GM12878 (cell line): Measurements from ENCODE around the gene GALNT3. TPM values are rescaled to one million over a fixed set of nuclear protein-coding genes. Genes with fewer than 3 reads are reported as not detected.

Experiments
- ATAC-seq: fragments of 200-7000 bp; cut with Tn5 transposase; 3 replicates; pipeline ENCODE4 v1.9.1; 2020; ENCODE audit warnings: mild to moderate bottlenecking, moderate library complexity
- BruUV-seq: library from RNA; stranded (reverse); fragments of 400-500 nt; replicated peaks from 2 replicates; lab custom pipeline; 2021; lab: Mats Ljungman, UMichigan
- CTCF ChIA-PET: fragments of 300-600 bp; sonication (Branson Sonifier 250); formaldehyde crosslinking; extraction: SDS; loops from one replicate; lab custom pipeline; 2021; ENCODE audit warnings: inconsistent platforms; lab: Yijun Ruan, JAX
- POLR2A ChIA-PET: fragments of 350-600 bp; formaldehyde crosslinking; extraction: SDS; loops from one replicate; lab custom pipeline; 2021; ENCODE audit warnings: inconsistent platforms; lab: Charles Lee
- RAD21 ChIA-PET: fragments of 300-600 bp; sonication (Branson Sonifier 250); formaldehyde crosslinking; loops from one replicate; lab custom pipeline; 2023; ENCODE audit warnings: antibody characterized with exemption; ENCODE audit not compliant: unreplicated experiment; lab: Charles Lee
- SMC1A ChIA-PET: fragments of 300-600 bp; sonication (Branson Sonifier 250); formaldehyde crosslinking; loops from one replicate; lab custom pipeline; 2023; ENCODE audit not compliant: unreplicated experiment, uncharacterized antibody; lab: Charles Lee
- DNase-seq: peaks from one replicate; pipeline ENCODE4 v3.0.0-alpha.2; 2011; ENCODE audit warnings: low read depth, low spot score
- FAIRE-seq: peaks from 3 replicates; lab custom pipeline; 2011; peaks lifted over from hg19 to GRCh38; lab: Jason Lieb, UNC
- H2AFZ ChIP-seq: 2 replicates; pipeline ENCODE4 v1.6.0; 2011; ENCODE audit warnings: low read depth, low read length, control low read depth; ENCODE audit not compliant: control insufficient read depth
- H3K27ac ChIP-seq: 2 replicates; pipeline ENCODE4 v1.5.1; 2011; ENCODE audit warnings: control low read depth; ENCODE audit not compliant: control insufficient read depth, insufficient read depth
- H3K27me3 ChIP-seq, 2 experiments: replicated peaks in 1 of 2; 2 replicates each; pipeline versions ENCODE4 v1.6.0 to v1.6.1; 2011; ENCODE audit warnings: low read length in 1 of 2; ENCODE audit not compliant: control insufficient read depth in 2 of 2, insufficient read depth in 2 of 2
- H3K36me3 ChIP-seq, 2 experiments: 2 replicates each; pipeline ENCODE4 v1.5.1; 2011; ENCODE audit warnings: low read length in 1 of 2; ENCODE audit not compliant: control insufficient read depth in 2 of 2, insufficient read depth in 2 of 2
- H3K4me1 ChIP-seq: 2 replicates; pipeline ENCODE4 v1.6.1; 2011; ENCODE audit warnings: mild to moderate bottlenecking, low read length, moderate library complexity, mixed read lengths; ENCODE audit not compliant: control insufficient read depth, insufficient read depth
- H3K4me2 ChIP-seq: 2 replicates; pipeline ENCODE4 v1.6.0; 2011; ENCODE audit warnings: control low read depth; ENCODE audit not compliant: control insufficient read depth, insufficient read depth
- H3K4me3 ChIP-seq: fragments of 200-600 bp; sonication (generic); 2 replicates; pipeline ENCODE4 v1.5.1; 2016
- H3K79me2 ChIP-seq: 2 replicates; pipeline ENCODE4 v1.6.0; 2011; ENCODE audit warnings: low read length; ENCODE audit not compliant: control insufficient read depth, insufficient read depth
- H3K9ac ChIP-seq: 2 replicates; pipeline ENCODE4 v1.8.0; 2011; ENCODE audit warnings: low read length, control low read depth, mixed read lengths; ENCODE audit not compliant: control insufficient read depth, insufficient read depth
- H3K9me3 ChIP-seq: replicated peaks from 3 replicates; pipeline ENCODE4 v1.5.1; 2011; ENCODE audit warnings: mild to moderate bottlenecking, low read length; ENCODE audit not compliant: control insufficient read depth, insufficient read depth
- H4K20me1 ChIP-seq: 2 replicates; pipeline ENCODE4 v1.6.0; 2011; ENCODE audit not compliant: control insufficient read depth, insufficient read depth
- CBX5 ChIP-seq: sonication (generic); IDR thresholded peaks from 2 replicates; pipeline ENCODE4 v1.6.1; 2016; ENCODE audit warnings: low read depth, moderate library complexity, mild to moderate bottlenecking, inconsistent platforms
- IRF4 ChIP-seq: IDR thresholded peaks from 2 replicates; pipeline ENCODE4 v1.6.1; 2011; ENCODE audit warnings: low read depth, low read length
- JUND ChIP-seq: IDR thresholded peaks from 2 replicates; pipeline ENCODE4 v1.6.1; 2012; ENCODE audit warnings: low read depth, mild to moderate bottlenecking, low read length, improper control_type of control experiment, moderate library complexity
- MXI1 ChIP-seq: fragments of 150-350 bp; IDR thresholded peaks from 2 replicates; pipeline ENCODE4 v1.6.1; 2011; ENCODE audit warnings: low read depth, mild to moderate bottlenecking, inconsistent platforms, low read length, improper control_type of control experiment
- SIX5 ChIP-seq: IDR thresholded peaks from 2 replicates; pipeline ENCODE4 v1.6.1; 2011; ENCODE audit warnings: mild to moderate bottlenecking, low read depth, low read length, moderate library complexity; ENCODE audit not compliant: severe bottlenecking
- SREBF1 ChIP-seq: IDR thresholded peaks from 2 replicates; pipeline ENCODE4 v1.6.1; 2012; ENCODE audit warnings: mild to moderate bottlenecking, low read length
- SUZ12 ChIP-seq: fragments of 200-600 bp; sonication (generic); IDR thresholded peaks from one replicate; pipeline ENCODE4 v1.6.1; 2018; ENCODE audit warnings: antibody characterized with exemption, mild to moderate bottlenecking; ENCODE audit not compliant: unreplicated experiment
- TARDBP ChIP-seq: IDR thresholded peaks from 2 replicates; pipeline ENCODE4 v1.6.1; 2016; ENCODE audit warnings: borderline replicate concordance
- TCF7 ChIP-seq: IDR thresholded peaks from 2 replicates; pipeline ENCODE4 v1.6.1; 2014; ENCODE audit warnings: antibody characterized with exemption, borderline replicate concordance
- YY1 ChIP-seq: IDR thresholded peaks from 2 replicates; pipeline ENCODE4 v1.6.1; 2011; ENCODE audit warnings: low read depth, mild to moderate bottlenecking, low read length
- ZBED1 ChIP-seq: IDR thresholded peaks from 2 replicates; pipeline ENCODE4 v1.6.1; 2016; ENCODE audit warnings: borderline replicate concordance
- ZNF207 ChIP-seq: fragments of 450-650 bp; IDR thresholded peaks from 2 replicates; pipeline ENCODE4 v1.6.1; 2014; ENCODE audit warnings: antibody characterized with exemption, mild to moderate bottlenecking, borderline replicate concordance
- ZSCAN29 ChIP-seq: fragments of 450-650 bp; IDR thresholded peaks from 2 replicates; pipeline ENCODE4 v1.6.1; 2017; ENCODE audit warnings: mild to moderate bottlenecking, moderate library complexity
- WGBS: methylation state at CpG from one replicate; pipeline ENCODE4 v1.1.6; 2016; ENCODE audit warnings: low lambda C conversion rate; ENCODE audit not compliant: insufficient replicate concordance, insufficient coverage; ENCODE audit errors: missing lambda C conversion rate; 5-methylcytosine and 5-hydroxymethylcytosine counted together
- in situ Hi-C: fragments of 300-500 bp; cut with MboI; formaldehyde crosslinking; loops from 9 replicates; pipeline ENCODE4 v1.14.3; 2018; ENCODE audit warnings: mixed read lengths
- intact Hi-C: fragments of 100-400 bp; cut with micrococcal nuclease; formaldehyde crosslinking; loops from one replicate; pipeline ENCODE4 v1.14.2; 2022; ENCODE audit not compliant: unreplicated experiment
- polyA plus RNA-seq, 11 experiments: library from polyadenylated mRNA; depleted of rRNA in 4 of 11; unstranded in 6 of 11; stranded (reverse) in 5 of 11; fragments of >200 nt; fragmentation: Nextera tagmentation in 4 of 11; fragmentation: Illumina TruSeq in 1 of 11; extraction: Ambion mirVana in 4 of 11; extraction: Trizol in 1 of 11; gene quantifications; 1 replicate in 1 of 11; 2 replicates in 10 of 11; pipeline versions ENCODE4 v1.2.1 to v1.2.3, GENCODE V29; 2011 to 2016; ENCODE audit warnings: inconsistent platforms in 2 of 11, missing spikeins in 2 of 11, low read depth in 1 of 11
- total RNA-seq, 4 experiments: library from RNA; depleted of rRNA in 3 of 4; stranded (reverse); fragments of >200 nt in 3 of 4; fragmentation: Illumina TruSeq in 1 of 4; extraction: Trizol in 1 of 4; gene quantifications; 2 replicates each; pipeline versions ENCODE4 v1.2.1 to v1.2.3, GENCODE V29; 2013 to 2021
- TF ChIP-seq, protein P1 (sequence below): fragments of 450-650 bp; IDR thresholded peaks from 2 replicates; pipeline ENCODE4 v1.6.1; 2017; ENCODE audit warnings: mild to moderate bottlenecking
- TF ChIP-seq, protein P2 (sequence below): fragments of 450-650 bp; IDR thresholded peaks from 2 replicates; pipeline ENCODE4 v1.6.1; 2018; ENCODE audit warnings: mild to moderate bottlenecking, low read depth, moderate library complexity; ENCODE audit not compliant: partially characterized antibody

Gene GALNT3
- total and polyA plus RNA-seq, 10 of the 15 experiments (the other 5 are each of a cell fraction or from before 2014, with no cell fraction given) = 0.53 to 3.7 (median 1.1) TPM

DNA sequence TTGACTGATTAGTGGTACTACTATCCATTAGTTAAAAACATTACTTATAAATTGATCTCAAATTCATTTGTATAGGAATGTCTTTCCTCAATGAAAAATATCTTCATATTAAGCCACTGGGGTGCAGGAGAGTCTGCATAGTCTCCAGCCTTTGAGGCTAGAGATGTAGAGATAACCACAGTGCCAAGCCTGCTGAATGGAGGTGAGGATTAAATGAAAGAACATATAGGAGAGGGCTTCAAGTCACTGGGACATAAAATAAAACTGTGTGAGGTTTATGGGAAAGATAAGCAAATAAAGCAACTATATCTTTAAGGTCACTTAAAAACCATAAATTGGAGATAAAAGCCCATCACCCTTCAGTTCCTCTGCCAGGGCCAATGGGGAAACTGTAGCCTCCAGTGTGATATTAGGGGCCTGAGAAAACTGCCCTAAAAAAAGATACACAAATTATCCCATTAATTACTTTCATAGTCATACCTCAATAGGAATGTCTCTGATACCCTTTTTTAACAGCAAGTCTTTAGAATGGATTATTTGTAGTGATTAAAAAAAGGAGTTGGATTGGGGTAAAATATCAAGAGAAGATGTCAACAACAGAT, 27.6 kb downstream of the GALNT3 start:
- CTCF ChIA-PET = no interaction called here
- H3K27me3 ChIP-seq = no peaks in the 10 kb centered on the region
- H3K4me3 ChIP-seq = no peak overlapping the region
- H3K9me3 ChIP-seq = no peaks in the 10 kb centered on the region
- TF ChIP-seq IRF4 = no peak
- intact Hi-C loops = no loop called here
- POLR2A ChIA-PET = no interaction called here
- H3K9ac ChIP-seq = no peak overlapping the region
- H3K36me3 ChIP-seq = no peaks in the 10 kb centered on the region
- RAD21 ChIA-PET = no interaction called here
- H3K4me1 ChIP-seq = no peaks in the 10 kb centered on the region
- H4K20me1 ChIP-seq = no peaks in the 10 kb centered on the region
- FAIRE-seq = no peak
- no TSS peak for BruUV-seq
- no peak for ATAC-seq
- H2AFZ ChIP-seq = no peak overlapping the region
- SMC1A ChIA-PET = no interaction called here
- H3K79me2 ChIP-seq = no peaks in the 10 kb centered on the region
- H3K4me2 ChIP-seq = no peak overlapping the region
- no peak overlapping the region for H3K27ac ChIP-seq
- in situ Hi-C loops = no loop called here
- DNase-seq = no peak

DNA sequence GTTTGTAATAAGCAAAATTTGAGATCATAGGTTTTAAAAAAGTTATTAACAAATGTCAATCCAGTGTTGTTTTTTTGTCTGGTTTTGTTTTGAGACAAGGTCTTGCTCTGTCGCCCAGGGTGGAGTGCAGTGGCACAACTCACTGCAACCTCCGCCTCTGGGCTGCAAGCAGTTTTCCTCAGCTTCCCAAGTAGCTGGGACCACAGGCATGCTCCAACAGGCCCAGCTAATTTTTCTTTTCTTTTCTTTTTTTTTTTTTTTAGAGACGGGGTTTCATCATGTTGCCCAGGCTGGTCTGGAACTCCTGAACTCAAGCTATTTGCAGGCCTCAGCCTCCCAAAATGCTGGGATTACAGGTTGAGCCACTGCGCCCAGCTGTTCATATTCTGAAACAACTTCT, 31.3 kb downstream of the GALNT3 start:
- H3K27ac ChIP-seq = no peak overlapping the region
- FAIRE-seq (no peak), ATAC-seq (no peak), DNase-seq (no peak)
- H3K9me3 ChIP-seq = no peaks in the 10 kb centered on the region
- RAD21 ChIA-PET = interaction anchor here (1.5 kb wide), 1 partner anchor 16 kb away, joined by 4 read pairs; no protein-coding TSS in a partner anchor
- H4K20me1 ChIP-seq = no peaks in the 10 kb centered on the region
- H2AFZ ChIP-seq = no peak overlapping the region
- H3K4me2 ChIP-seq = no peak overlapping the region
- H3K4me1 ChIP-seq = no peaks in the 10 kb centered on the region
- no peak overlapping the region for H3K4me3 ChIP-seq
- no peaks in the 10 kb centered on the region for H3K27me3 ChIP-seq
- H3K9ac ChIP-seq = no peak overlapping the region
- H3K79me2 ChIP-seq = no peaks in the 10 kb centered on the region
- BruUV-seq = no TSS peak
- 55% methylated on average over 3 of the region's 4 CpGs for WGBS
- CTCF ChIA-PET = interaction anchor here (0.6 to 4.0 kb wide), 2 partner anchors 10 to 216 kb away, joined by 4 to 12 read pairs; no protein-coding TSS in a partner anchor
- in situ Hi-C loops (no loop called here), intact Hi-C loops (no loop called here)
- POLR2A ChIA-PET = no interaction called here
- SMC1A ChIA-PET = interaction anchor here (1.0 kb wide), 2 partner anchors 21 to 330 kb away, joined by 3 read pairs; no protein-coding TSS in a partner anchor
- no peaks in the 10 kb centered on the region for H3K36me3 ChIP-seq
- TF ChIP-seq IRF4 = no peak
- TF ChIP-seq ZNF207 = no peak
- TF ChIP-seq ZBED1 = no peak
- TF ChIP-seq SREBF1 = no peak
- no peak for TF ChIP-seq TCF7
- no peak for TF ChIP-seq MXI1
- no peak for TF ChIP-seq YY1
- TF ChIP-seq, protein P1, sequence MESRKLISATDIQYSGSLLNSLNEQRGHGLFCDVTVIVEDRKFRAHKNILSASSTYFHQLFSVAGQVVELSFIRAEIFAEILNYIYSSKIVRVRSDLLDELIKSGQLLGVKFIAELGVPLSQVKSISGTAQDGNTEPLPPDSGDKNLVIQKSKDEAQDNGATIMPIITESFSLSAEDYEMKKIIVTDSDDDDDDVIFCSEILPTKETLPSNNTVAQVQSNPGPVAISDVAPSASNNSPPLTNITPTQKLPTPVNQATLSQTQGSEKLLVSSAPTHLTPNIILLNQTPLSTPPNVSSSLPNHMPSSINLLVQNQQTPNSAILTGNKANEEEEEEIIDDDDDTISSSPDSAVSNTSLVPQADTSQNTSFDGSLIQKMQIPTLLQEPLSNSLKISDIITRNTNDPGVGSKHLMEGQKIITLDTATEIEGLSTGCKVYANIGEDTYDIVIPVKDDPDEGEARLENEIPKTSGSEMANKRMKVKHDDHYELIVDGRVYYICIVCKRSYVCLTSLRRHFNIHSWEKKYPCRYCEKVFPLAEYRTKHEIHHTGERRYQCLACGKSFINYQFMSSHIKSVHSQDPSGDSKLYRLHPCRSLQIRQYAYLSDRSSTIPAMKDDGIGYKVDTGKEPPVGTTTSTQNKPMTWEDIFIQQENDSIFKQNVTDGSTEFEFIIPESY = no peak
- TF ChIP-seq JUND = no peak
- no peak for TF ChIP-seq SUZ12
- TF ChIP-seq CBX5 = no peak
- no peak for TF ChIP-seq SIX5
- no peak for TF ChIP-seq ZSCAN29
- no peak for TF ChIP-seq TARDBP
- TF ChIP-seq, protein P2, sequence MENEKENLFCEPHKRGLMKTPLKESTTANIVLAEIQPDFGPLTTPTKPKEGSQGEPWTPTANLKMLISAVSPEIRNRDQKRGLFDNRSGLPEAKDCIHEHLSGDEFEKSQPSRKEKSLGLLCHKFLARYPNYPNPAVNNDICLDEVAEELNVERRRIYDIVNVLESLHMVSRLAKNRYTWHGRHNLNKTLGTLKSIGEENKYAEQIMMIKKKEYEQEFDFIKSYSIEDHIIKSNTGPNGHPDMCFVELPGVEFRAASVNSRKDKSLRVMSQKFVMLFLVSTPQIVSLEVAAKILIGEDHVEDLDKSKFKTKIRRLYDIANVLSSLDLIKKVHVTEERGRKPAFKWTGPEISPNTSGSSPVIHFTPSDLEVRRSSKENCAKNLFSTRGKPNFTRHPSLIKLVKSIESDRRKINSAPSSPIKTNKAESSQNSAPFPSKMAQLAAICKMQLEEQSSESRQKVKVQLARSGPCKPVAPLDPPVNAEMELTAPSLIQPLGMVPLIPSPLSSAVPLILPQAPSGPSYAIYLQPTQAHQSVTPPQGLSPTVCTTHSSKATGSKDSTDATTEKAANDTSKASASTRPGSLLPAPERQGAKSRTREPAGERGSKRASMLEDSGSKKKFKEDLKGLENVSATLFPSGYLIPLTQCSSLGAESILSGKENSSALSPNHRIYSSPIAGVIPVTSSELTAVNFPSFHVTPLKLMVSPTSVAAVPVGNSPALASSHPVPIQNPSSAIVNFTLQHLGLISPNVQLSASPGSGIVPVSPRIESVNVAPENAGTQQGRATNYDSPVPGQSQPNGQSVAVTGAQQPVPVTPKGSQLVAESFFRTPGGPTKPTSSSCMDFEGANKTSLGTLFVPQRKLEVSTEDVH = no peak
